ENCODE data around the gene GADL1.

Gene GADL1

DNA sequence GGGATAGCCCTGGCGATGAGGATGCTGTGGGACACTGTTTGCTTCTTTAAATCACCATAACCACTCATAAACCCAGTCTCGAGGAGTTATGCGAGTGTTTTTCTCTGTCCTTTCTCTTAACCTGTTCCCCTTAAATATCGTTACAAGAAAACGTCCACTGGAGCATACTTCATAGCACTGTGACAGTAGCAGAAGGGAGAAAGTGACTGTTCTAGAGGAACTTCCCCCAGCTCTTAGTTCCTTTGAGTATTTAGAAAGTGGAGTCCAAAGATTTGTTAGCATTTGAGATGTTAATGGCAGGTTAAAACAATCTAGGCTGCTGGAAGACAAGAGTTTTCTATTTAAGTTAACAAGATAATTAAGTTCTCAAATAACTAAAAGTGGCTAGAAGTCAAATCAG, 142.0 kb downstream of the GADL1 start:
- DNase-seq = no peak

DNA sequence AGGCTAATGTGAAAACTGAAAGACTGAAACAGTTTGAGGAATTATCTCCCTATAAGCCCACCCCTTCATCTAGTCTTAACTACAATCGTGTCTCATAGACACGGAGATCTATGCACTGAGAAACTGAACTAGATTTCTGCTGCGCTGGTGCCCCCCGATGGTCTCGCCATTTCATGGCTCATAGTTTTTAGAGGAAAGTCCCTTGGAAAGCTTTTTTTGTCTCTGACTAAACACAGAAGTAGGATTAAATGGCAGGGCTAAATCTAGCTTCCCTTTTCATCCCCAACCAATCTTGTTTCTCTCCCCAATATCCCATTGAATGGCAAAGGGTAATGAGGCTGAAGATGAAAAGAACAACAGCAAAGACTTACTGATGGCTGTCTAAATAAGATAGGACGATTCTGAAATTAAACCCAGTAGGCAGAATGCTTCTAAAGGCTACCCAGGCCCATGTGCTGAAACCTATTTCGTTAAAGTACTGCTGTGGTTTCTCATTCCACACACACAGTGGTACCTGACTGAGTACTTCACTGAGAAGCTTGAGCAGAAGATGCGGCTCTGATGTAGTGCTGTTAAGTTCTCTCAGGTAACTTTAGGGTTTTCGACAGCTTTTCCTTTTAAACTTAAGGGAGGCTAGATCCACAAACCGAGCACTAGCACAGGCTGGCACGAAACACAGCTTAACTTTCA, 142.7 kb downstream of the GADL1 start:
- DNase-seq = peak; percentile 52

DNA sequence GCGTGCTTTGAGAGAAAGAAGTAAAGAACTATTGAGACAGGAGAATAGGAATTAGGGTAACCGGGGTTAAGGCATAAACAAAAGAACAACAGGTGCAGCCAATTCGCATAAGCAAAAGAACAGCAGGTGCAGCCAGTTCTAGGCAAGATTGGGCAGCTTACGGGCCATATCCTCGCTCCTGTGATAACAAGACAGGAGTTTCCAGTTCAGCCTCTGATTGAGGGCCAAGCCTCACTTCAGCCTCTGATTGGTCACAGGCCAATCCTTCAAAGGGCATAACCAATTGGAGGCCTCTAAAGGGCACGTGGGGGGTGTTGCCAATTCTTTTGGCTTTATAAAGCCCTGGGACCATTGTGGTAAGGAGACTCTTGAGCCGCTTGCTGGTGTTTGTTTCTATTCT, 143.5 kb downstream of the GADL1 start:
- no peak for DNase-seq

DNA sequence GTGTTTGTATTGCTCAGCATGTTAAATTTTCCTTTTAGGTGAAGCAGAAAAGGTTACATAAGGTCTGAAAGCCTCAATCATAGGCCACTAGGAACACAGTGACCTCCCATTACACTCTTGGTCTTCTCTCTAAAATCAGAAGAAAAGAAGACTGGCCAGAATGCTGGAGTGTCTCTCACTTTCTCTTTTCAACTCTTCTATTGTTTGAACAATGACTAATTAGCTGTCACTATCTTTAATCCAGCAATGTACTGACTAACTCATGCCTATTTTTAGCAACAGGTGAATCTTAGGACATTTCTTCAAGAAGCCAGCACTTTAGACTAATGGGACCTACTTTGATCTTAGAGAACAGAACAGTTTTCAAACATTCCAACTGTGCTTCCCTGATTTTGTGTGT, 145.2 kb downstream of the GADL1 start:
- DNase-seq = no peak

DNA sequence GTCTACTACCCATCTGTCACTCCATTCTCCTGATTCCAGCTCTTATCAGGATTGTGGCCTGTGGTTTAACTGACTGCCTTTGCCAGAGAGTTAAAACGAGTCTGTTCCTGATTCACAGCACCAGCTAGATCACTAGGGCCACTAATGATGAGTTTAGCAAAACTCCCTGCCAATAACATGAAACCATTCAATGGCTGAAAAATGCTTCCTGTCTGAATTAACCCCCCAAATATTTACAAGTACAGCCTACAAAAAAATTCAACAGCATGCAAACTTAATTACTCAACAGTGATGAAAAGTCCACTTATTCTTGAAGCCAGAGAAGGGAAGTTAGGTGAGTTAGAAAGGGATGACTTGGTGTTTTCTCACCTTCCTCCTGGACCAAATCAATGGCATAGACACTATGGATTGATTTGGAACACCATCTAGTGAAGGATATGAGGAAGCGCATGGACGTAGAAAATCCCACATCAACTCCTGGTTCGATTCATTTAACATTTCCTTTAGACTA, 146.6 kb downstream of the GADL1 start:
- DNase-seq = peak; percentile 24

DNA sequence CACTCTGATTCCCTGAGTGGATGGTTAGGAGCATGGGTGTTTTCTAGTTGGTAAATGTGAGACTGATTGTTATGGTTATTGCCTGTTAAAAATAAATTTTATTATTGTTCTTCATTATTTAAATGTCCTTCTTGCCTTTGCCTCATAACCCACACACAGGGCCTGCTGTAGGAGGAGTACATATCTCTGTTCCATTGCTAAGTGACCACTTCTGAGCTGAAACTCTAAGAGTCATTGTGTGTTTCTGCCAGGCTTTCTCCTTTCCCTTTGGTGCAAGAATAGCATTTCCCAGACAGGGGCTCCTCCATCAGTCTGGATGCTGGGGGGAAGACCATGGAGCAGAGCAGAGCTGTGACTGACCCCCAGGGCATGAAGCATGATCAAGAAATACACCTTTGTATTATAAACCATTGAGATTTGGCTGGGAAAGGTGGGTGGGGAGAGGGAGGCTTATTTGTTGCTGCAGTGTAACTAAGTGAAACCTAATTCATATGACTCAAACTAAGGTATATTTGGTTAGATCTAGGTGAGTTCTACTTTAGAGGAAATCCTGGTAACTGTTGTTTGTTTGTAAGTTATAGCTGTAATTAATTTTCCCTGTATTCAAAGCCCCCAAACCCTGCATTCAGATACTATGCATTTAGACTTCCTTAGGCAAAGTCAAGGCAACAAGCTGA, 150.7 kb downstream of the GADL1 start:
- DNase-seq = no peak

DNA sequence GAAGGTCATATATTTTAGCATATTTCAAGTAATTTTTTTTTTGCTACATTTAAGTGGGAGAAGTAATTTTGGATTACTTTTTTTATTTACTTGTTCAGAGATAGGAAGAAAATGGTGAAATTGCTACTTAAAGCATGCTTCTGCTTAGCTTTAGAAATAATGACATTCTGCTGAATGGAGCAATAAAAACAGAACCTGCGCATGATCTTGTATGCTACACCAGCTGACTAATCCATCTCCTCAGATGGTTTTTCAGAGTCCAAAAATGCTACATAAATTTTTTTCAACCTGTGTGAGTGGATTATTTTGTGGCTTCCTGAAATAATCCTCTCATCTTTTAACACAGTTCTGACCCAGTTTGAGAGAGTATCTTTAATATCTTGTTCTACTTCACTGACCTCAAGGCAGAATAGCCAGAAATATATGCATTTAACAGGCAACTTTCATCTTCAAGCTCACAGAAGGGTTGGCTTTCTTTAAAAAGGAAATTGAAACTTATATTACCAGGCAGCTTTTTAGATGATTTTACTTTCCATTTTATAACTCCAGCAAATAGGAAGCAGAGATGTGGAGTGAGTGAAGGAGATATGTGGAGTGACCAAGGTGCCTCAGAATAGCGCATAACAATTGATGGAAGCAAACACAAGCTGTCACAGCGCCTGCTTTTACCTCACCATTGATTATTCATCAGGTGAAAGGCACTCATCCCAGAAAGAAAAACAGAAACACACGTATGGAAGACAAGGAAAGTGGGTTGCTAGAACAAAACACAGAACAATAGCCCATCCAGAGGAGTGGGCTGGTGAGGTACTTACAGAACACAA, 151.5 kb downstream of the GADL1 start:
- no peak for DNase-seq

DNA sequence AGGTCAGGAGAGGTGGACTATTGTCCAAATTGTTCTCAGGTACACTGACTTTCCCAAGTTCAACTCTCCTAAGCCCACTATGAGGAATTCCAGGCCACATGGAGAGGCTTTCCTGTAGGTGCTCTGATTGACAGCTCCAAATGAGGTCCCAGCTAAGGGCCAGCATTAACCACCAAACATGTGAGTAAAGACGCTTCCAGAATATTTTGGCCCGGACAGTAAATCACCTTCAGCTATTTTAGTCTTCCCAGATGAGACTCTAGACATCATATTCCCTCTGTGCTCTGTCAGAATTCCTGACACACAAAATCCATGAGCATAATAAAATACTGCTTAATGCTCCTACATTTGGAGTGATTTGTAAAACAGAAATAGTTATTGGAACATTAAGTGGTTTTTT, 152.6 kb downstream of the GADL1 start:
- no peak for DNase-seq

DNA sequence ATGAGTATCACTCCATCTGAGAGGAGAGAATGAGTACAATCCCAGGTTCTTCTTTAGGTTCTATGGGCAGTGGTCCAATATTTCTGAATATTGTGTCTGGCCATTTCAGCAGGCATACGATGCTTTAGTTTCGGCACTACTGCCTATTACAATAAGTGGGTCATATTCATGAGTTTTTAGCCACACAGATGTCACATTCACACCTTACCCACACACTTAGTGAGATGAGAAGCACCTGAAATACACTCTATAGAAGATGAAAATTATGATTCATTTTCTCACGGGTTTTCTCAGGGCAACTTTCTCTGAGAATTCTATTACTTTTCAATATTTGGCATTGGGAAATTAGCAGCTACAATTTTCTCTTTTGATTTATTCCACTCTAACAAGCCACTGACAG, 155.9 kb downstream of the GADL1 start:
- no peak for DNase-seq

DNA sequence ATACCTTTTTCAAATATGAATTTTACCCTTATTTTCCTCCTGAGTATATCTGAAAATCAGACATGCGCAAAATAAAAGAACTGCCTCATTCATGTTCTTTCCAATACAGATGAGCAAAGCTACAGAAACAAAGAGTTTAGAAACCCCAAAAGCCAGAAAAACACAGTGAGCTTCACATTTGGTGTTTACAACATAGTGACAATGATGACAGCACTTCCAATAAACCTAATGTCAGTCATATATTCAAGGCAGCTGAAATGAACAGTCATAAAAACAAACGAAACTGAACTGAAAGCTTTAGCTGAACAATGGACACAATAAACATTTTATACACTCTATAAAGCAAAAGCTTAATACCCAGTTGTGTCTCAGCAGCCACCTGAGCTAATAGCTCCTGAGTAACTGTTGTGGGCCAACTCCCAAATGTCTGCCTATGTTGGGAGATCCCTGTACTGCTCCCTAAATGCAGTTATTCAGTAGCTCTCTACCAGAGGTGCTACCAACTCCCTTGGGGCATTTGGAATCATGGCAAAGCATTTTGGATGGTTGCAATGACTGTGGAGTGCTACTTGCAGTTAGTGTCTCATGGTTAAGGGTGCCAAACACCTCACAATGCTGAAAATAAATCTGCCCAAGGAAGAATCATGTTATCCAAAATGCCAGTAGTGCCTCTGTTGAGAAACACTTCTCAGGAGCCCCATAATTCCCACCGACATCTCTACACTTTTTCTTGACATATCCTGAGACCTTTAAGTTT, 156.5 kb downstream of the GADL1 start:
- DNase-seq = no peak

DNA sequence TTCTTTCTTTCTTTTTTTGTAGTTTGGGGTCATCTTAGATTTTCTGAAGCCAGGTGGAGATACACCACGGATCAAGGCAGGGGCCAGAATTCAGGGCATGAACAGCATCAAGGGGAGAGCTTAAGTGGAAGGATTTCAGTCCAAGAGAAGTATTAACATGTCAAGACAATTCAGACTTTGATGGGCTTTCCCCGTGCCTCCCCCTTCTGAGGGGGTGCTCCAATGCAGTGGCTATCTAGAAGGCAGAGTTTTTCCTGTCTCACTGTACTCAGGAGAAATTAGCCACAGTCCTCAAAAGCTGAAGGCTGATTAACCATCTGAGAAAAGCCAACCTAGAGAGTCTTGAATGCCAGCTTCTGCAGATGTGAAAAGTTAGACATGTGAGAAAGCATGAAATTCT, 160.8 kb downstream of the GADL1 start:
- no peak for DNase-seq

DNA sequence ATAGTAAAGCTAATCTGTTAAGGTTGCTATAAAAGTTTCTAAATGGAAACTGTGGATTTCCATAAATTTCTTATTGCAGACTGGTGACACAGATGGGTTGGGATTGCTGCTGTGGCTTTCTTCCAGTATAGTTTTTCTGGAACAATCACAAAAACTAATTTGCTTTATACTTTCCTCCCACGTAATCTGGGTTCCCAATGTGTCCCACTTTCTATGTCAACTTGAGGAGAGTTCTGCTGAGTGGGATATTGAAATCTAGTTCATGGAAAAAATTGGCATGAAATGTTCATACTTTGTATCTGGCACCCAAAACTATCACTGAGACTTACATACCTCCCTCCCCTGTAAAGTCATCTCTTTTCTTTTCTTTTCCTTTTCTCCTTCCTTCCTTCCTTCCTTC, 161.3 kb downstream of the GADL1 start:
- DNase-seq = no peak

DNA sequence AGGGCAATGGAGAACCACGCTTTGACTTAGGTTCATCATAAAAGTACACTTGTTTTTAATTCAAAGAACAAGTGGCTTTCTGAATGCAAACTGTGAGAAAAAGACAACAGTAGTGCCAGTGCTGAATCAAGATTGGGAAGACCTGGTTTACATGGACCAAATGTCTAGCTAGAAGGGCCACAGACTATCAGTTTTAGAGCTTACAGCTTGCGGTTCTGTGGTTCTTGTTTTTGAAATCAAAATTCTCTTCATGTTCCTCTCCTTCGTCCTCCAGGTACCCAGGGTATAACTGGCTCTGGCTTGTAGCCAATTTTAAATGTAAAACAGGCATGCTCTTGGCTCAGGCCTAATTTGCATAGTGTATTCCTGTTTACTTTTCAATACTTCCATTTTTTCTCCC, 163.5 kb downstream of the GADL1 start:
- DNase-seq = no peak

DNA sequence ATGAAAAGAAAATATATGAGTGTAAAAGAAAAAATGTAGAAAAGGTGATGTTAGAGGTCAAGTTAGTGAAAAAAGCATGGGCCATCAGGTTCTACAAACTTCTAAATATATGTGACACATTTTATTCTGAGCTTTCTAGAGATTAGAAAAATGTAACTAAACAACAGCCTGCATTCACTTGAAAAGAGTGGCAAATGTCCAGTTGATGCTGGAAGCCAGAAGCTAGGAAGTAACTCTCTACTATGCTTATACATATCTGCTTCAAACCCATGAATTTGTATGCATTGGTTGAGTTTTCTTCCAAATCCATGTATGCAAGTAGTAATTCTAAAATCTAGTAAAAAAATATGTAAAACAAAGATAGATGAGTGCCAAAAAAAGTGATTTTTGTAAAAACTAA, 164.5 kb downstream of the GADL1 start:
- DNase-seq = no peak

DNA sequence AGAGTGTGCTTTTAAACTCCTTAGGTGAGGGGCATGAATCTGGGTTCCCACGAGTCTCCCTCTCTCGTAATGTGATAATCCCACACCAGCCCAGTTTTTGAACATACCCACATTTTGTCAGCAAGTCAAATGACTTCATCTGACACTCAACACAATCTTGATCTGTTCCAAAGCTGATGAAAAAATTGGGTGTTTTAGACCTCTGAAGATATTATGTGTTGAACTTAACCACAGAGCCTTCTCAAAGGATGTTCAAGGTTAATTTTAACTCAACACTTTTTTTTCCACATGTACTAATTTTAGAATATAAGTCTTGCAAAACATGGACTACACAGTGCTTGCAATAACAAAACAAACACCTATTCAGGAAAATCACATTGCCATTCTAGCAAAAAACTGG, 164.9 kb downstream of the GADL1 start:
- DNase-seq = no peak

DNA sequence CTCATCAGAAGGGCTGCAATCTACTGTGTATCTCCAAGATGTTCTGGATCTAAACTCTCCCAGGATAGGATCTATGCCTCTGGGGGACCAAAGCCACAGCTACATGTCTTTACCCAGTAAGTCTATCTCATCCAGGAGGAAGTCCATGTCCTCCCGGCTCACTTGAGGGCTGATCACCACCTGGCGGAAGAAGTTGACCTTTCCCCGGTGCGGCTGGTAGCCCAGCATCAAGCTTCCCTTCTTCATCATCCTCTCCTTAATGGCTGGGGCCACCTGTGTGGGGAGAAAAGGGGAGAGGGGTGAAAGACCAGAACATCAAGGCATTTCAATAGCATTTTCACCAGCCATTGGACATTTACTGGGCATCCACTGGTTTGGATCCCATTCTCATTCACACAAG, 166.3 kb downstream of the GADL1 start:
- no peak for DNase-seq

DNA sequence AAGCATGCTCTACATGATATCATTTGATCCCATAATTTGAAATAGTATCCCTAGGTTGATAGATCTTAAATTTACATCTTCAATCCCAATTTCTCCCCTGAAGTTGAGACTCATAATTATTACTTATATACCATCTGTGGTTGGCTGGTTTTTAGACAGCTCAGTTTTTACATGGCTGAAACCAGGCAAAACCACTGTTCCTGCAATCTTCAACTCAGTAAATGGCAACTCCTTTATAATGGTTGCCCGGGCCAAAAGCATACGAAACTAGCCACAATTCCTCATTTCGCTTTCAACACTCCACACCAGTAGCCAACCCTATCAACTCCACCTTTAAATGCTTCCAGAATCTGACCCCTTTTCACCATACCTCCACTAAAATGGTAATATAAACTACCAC, 169.6 kb downstream of the GADL1 start:
- DNase-seq = no peak

DNA sequence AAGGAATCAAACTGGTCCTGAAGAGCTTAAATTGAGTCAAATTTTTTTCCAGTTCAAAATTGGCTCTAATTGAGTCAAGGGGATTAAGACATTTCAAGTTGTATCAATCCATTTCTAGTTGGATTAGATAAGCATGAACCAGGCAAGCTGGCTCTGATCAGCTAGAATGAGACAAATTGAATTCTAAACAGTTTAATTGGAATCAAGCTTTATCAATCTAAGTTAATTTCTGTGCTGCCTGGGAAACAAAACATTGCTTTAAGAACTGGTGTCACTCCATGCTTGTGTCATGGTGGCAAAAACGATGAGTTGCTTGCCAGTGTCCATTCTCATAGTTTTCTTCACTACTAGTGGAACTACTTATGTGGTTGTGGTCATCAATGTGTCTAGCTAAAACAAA, 171.2 kb downstream of the GADL1 start:
- DNase-seq = peak; percentile 5

DNA sequence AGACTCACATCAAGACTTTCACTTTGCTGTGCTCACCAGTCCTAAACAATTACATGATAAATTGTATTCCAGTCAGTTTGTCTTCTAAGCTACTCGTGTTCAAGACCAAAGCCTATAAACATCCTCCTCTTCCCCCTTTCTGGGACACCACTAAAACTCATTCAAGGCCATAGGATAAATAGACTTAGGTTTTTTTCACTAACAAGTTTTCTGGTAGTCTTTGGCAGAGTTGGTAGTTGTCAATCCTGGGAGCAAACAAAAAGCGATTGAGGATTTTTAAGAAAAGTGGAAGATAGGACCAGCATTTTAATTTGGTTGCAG, 173.2 kb downstream of the GADL1 start:
- no peak for DNase-seq

DNA sequence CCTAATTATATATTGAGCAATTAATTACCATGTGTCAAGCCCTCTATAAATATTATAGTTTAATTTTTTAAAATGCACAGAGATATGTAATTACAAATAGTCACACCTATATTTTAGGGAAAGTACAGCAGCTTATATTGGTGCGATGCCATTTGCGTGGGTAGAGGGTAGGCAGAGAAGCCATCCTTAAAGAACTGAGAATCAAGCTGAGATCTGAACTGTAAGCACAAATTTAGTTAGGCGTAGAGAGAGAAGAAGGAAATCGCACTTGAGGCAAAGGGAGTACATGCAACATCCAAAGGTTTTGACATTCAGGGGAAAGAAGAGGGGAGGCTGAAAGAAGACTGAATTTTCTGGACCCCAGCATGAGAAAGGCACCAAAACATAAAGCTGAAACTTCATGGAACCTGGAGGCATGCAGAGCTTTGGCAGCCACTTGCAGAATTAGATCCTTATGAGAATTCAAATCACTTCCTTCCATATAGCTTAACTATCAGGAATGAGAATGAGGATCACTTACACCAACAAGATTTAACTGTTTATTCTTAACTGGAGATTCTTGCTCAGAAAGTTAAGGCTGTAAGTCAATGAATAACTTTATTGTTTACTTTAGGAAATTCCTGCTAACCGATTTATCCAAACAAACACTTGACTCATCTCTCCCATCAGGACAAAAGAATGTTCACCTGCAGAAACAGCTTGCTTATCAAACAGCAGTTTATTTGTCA, 173.7 kb downstream of the GADL1 start:
- DNase-seq = no peak

DNA sequence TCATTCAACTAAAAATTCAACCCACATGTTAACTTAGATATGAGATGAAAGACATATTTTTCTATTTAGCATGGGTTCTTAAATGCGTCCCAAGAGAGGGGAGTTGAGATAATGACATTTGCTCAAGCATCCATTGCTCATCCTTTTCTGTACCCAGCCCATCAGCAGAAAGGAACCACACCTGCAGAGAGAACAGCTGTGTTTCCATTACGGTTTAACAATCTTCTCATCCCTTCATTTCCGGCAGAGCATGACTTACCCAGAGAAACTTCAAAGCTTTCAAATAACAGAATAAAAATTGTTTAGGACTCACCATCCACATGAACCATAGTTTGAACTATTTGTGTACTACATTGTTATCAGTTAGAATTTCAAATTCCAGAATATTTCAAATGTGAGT, 174.9 kb downstream of the GADL1 start:
- no peak for DNase-seq

DNA sequence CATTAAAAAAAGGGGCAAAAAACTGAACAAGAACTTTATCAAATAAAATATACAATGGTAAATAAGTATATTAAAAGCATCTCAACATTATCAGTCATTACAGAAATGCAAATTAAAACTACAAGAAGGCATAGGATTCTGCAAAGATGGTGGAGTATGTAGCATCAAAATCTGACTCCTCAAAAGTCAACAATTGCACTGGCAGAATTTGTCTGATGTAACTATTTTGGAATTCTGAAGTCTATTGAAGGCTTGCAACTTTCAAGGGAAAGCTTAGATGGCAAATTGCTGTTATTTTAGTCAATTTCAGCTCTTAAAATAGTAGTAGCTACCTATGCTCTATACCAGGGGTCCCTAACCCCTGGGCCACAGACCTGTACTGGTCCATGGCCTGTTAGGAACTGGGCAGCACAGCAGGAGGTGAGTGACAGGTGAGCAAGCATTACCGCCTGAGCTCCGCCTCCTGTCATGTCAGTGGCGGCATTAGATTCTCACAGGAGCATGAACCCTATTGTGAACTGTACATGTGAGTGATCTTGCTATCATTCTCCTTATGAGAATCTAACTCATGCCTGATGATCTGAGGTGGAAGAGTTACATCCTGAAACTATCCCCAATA, 180.5 kb downstream of the GADL1 start:
- DNase-seq = no peak
